Measurements from ENCODE around the gene CSNK2A1. TPM values are rescaled to one million over a fixed set of nuclear protein-coding genes. Genes with fewer than 3 reads are reported as not detected.

CSNK2A1 gene
- polyA plus RNA-seq, 6 donors from 2014 or later, result 47.4 to 78.4 (median 63.2) TPM

GRCh38 chr20:556984-557383 lies 13.4 kb upstream of the CSNK2A1 start:
- H3K9me3 Mint-ChIP-seq, result peaks cover 0 to 2% (median 0%) of the 10 kb centered on the region in 7 donors
- DNase-seq (no peak), ATAC-seq (ENCODE audit: low read depth in 2 of 2) (no peak)
- H3K4me1 Mint-ChIP-seq, result no peaks in the 10 kb centered on the region
- peaks cover 0 to 7% of the 10 kb centered on the region in 2 donors for H3K36me3 Mint-ChIP-seq
- H3K27ac Mint-ChIP-seq, result no peak overlapping the region
- H3K4me3 Mint-ChIP-seq, result peak overlapping the region in 1 of 8 donors; percentile 59
- peaks cover 50 to 63% (median 52%) of the 10 kb centered on the region in 3 donors for H3K27me3 Mint-ChIP-seq

- peaks cover 0 to 2% (median 0%) of the 10 kb centered on the region in 7 donors for H3K9me3 Mint-ChIP-seq
- DNase-seq (no peak), ATAC-seq (ENCODE audit: low read depth in 2 of 2) (no peak)
- H3K4me3 Mint-ChIP-seq, result no peak overlapping the region
- H3K36me3 Mint-ChIP-seq, result peaks cover 0 to 7% of the 10 kb centered on the region in 2 donors
- peaks cover 53 to 65% (median 55%) of the 10 kb centered on the region in 3 donors for H3K27me3 Mint-ChIP-seq
- H3K4me1 Mint-ChIP-seq, result no peaks in the 10 kb centered on the region
- peak overlapping the region in 1 of 6 donors; percentile 4 for H3K27ac Mint-ChIP-seq
Observed at GRCh38 chr20:555976-556385, 12.4 kb upstream of the CSNK2A1 start.

GRCh38 chr20:550611-551010 lies 7.0 kb upstream of the CSNK2A1 start:
- no peak for DNase-seq
- H3K36me3 Mint-ChIP-seq, result peaks cover 0 to 15% of the 10 kb centered on the region in 2 donors
- no peak overlapping the region for H3K27ac Mint-ChIP-seq
- ATAC-seq (ENCODE audit: low read depth in 2 of 2), result no peak
- peaks cover 47 to 70% (median 55%) of the 10 kb centered on the region in 3 donors for H3K27me3 Mint-ChIP-seq
- peaks cover 0 to 2% (median 0%) of the 10 kb centered on the region in 7 donors for H3K9me3 Mint-ChIP-seq
- H3K4me3 Mint-ChIP-seq, result no peak overlapping the region
- H3K4me1 Mint-ChIP-seq, result no peaks in the 10 kb centered on the region

GRCh38 chr20:549722-550496 lies 6.3 kb upstream of the CSNK2A1 start:
- H3K27me3 Mint-ChIP-seq, result peaks cover 45 to 63% (median 53%) of the 10 kb centered on the region in 3 donors
- H3K4me3 Mint-ChIP-seq, result no peak overlapping the region
- peaks cover 0 to 15% of the 10 kb centered on the region in 2 donors for H3K36me3 Mint-ChIP-seq
- peaks cover 0 to 2% (median 0%) of the 10 kb centered on the region in 7 donors for H3K9me3 Mint-ChIP-seq
- DNase-seq, result no peak
- no peak overlapping the region for H3K27ac Mint-ChIP-seq
- no peaks in the 10 kb centered on the region for H3K4me1 Mint-ChIP-seq
- ATAC-seq (ENCODE audit: low read depth in 2 of 2), result no peak

- peaks cover 9 to 10% (median 9%) of the 10 kb centered on the region in 3 donors for H3K4me1 Mint-ChIP-seq
- peak overlapping the region in 1 of 8 donors; percentile 48 for H3K4me3 Mint-ChIP-seq
- no peak for DNase-seq
- H3K27me3 Mint-ChIP-seq, result peaks cover 37 to 53% (median 47%) of the 10 kb centered on the region in 3 donors
- ATAC-seq (ENCODE audit: low read depth in 2 of 2), result no peak
- no peak overlapping the region for H3K27ac Mint-ChIP-seq
- H3K36me3 Mint-ChIP-seq, result peaks cover 0 to 15% of the 10 kb centered on the region in 2 donors
- H3K9me3 Mint-ChIP-seq, result peaks cover 0 to 4% (median 0%) of the 10 kb centered on the region in 7 donors
Observed at GRCh38 chr20:548906-549305, 5.3 kb upstream of the CSNK2A1 start.

- peak overlapping the region in 1 of 8 donors; percentile 5 for H3K4me3 Mint-ChIP-seq
- H3K9me3 Mint-ChIP-seq, result peaks cover 0 to 5% (median 0%) of the 10 kb centered on the region in 7 donors
- H3K4me1 Mint-ChIP-seq, result peaks cover 21 to 24% (median 21%) of the 10 kb centered on the region in 3 donors
- no peak for DNase-seq
- peaks cover 30 to 47% (median 40%) of the 10 kb centered on the region in 3 donors for H3K27me3 Mint-ChIP-seq
- H3K27ac Mint-ChIP-seq, result no peak overlapping the region
- peaks cover 0 to 11% of the 10 kb centered on the region in 2 donors for H3K36me3 Mint-ChIP-seq
- ATAC-seq (ENCODE audit: low read depth in 2 of 2), result no peak
Observed at GRCh38 chr20:547394-547793, 3.8 kb upstream of the CSNK2A1 start.

- H3K36me3 Mint-ChIP-seq, result peaks cover 0 to 7% of the 10 kb centered on the region in 2 donors
- peaks cover 0 to 5% (median 0%) of the 10 kb centered on the region in 7 donors for H3K9me3 Mint-ChIP-seq
Observed at GRCh38 chr20:546353-546752, 2.8 kb upstream of the CSNK2A1 start.

GRCh38 chr20:544153-544725 lies 649 bp upstream of the CSNK2A1 start:
- H3K36me3 Mint-ChIP-seq, result no peaks in the 10 kb centered on the region
- H3K27me3 Mint-ChIP-seq, result peaks cover 8 to 17% (median 16%) of the 10 kb centered on the region in 3 donors
- DNase-seq, result no peak
- no peak for ATAC-seq (ENCODE audit: low read depth in 2 of 2)
- peak overlapping the region; percentile 84 to 99 (median 98) for H3K4me3 Mint-ChIP-seq
- peak overlapping the region; percentile 98 to 100 (median 99) for H3K27ac Mint-ChIP-seq
- peaks cover 36 to 49% (median 48%) of the 10 kb centered on the region in 3 donors for H3K4me1 Mint-ChIP-seq
- H3K9me3 Mint-ChIP-seq, result peaks cover 0 to 5% (median 0%) of the 10 kb centered on the region in 7 donors

More at GRCh38 chr20:546353-546752, 2.8 kb upstream of the CSNK2A1 start:
- DNase-seq (no peak), ATAC-seq (ENCODE audit: low read depth in 2 of 2) (no peak)
- Mint-ChIP-seq H3K4me3 (no peak overlapping the region), H3K4me1 (peaks cover 27 to 33% (median 30%) of the 10 kb centered on the region in 3 donors), H3K27ac (no peak overlapping the region), H3K27me3 (peaks cover 23 to 37% (median 29%) of the 10 kb centered on the region in 3 donors)

GRCh38 chr20:542777-543368 lies 717 bp downstream of the CSNK2A1 start:
- H3K4me1 Mint-ChIP-seq, result peaks cover 47 to 63% (median 62%) of the 10 kb centered on the region in 3 donors
- DNase-seq, result peak; percentile 7
- H3K4me3 Mint-ChIP-seq, result peak overlapping the region; percentile 84 to 99 (median 98)
- peak in 1 of 2 donors; percentile 2 for ATAC-seq (ENCODE audit: low read depth in 2 of 2)
- no peaks in the 10 kb centered on the region for H3K36me3 Mint-ChIP-seq
- H3K27me3 Mint-ChIP-seq, result peaks cover 8 to 17% (median 13%) of the 10 kb centered on the region in 3 donors
- H3K27ac Mint-ChIP-seq, result peak overlapping the region; percentile 58 to 100 (median 85)
- H3K9me3 Mint-ChIP-seq, result peaks cover 0 to 5% (median 0%) of the 10 kb centered on the region in 7 donors

GRCh38 chr20:540391-541201 lies 3.0 kb downstream of the CSNK2A1 start:
- no peaks in the 10 kb centered on the region for H3K36me3 Mint-ChIP-seq
- H3K9me3 Mint-ChIP-seq, result peaks cover 0 to 5% (median 0%) of the 10 kb centered on the region in 7 donors
- peaks cover 0 to 3% (median 2%) of the 10 kb centered on the region in 3 donors for H3K27me3 Mint-ChIP-seq
- H3K27ac Mint-ChIP-seq, result peak overlapping the region in 2 of 6 donors; percentile 9 to 12
- peak overlapping the region in 3 of 8 donors; percentile 40 to 59 (median 51) for H3K4me3 Mint-ChIP-seq
- no peak for ATAC-seq (ENCODE audit: low read depth in 2 of 2)
- H3K4me1 Mint-ChIP-seq, result peaks cover 62 to 84% (median 83%) of the 10 kb centered on the region in 3 donors
- no peak for DNase-seq

GRCh38 chr20:539848-540247 lies 3.7 kb downstream of the CSNK2A1 start:
- Mint-ChIP-seq H3K4me3 (peak overlapping the region in 5 of 8 donors; percentile 18 to 68 (median 51)), H3K4me1 (peaks cover 67 to 90% (median 90%) of the 10 kb centered on the region in 3 donors), H3K9me3 (peaks cover 0 to 5% (median 0%) of the 10 kb centered on the region in 7 donors), H3K36me3 (no peaks in the 10 kb centered on the region), H3K27me3 (no peaks in the 10 kb centered on the region), H3K27ac (peak overlapping the region in 2 of 6 donors; percentile 12 to 60)
- no peak for DNase-seq
- ATAC-seq (ENCODE audit: low read depth in 2 of 2), result no peak

GRCh38 chr20:539191-539590 lies 4.4 kb downstream of the CSNK2A1 start:
- peaks cover 63 to 90% (median 90%) of the 10 kb centered on the region in 3 donors for H3K4me1 Mint-ChIP-seq
- peak overlapping the region in 6 of 8 donors; percentile 3 to 68 (median 54) for H3K4me3 Mint-ChIP-seq
- H3K27ac Mint-ChIP-seq, result peak overlapping the region in 3 of 6 donors; percentile 12 to 77 (median 65)
- no peak for ATAC-seq (ENCODE audit: low read depth in 2 of 2)
- DNase-seq, result no peak
- H3K27me3 Mint-ChIP-seq, result no peaks in the 10 kb centered on the region
- peaks cover 0 to 3% (median 0%) of the 10 kb centered on the region in 7 donors for H3K9me3 Mint-ChIP-seq
- H3K36me3 Mint-ChIP-seq, result no peaks in the 10 kb centered on the region

Measured in naive B cell (primary cell).